HepG2 (cell line): ENCODE results near the gene RSPRY1. TPM values are rescaled to one million over a fixed set of nuclear protein-coding genes. Genes with fewer than 3 reads are reported as not detected.

Source experiments
- AHR ChIP-seq: IDR thresholded peaks from 2 replicates; pipeline ENCODE4 v1.6.1; 2018; ENCODE audit warnings: missing genetic modification reagents, missing compliant biosample characterization
- CC2D1A ChIP-seq: sonication (generic); formaldehyde crosslinking; IDR thresholded peaks from 2 replicates; pipeline ENCODE4 v1.8.1; 2023; ENCODE audit warnings: mild to moderate bottlenecking, missing genetic modification reagents
- EED ChIP-seq: sonication (generic); formaldehyde crosslinking; IDR thresholded peaks from 2 replicates; pipeline ENCODE4 v1.5.0; 2020; ENCODE audit warnings: mild to moderate bottlenecking, missing genetic modification reagents
- ESRRA ChIP-seq: sonication (generic); formaldehyde crosslinking; IDR thresholded peaks from 2 replicates; pipeline ENCODE4 v1.5.1; 2020; ENCODE audit warnings: mild to moderate bottlenecking, low read depth, missing genetic modification reagents
- GMEB2 ChIP-seq: IDR thresholded peaks from 2 replicates; pipeline ENCODE4 v1.6.1; 2016; ENCODE audit warnings: missing biosample characterization, missing genetic modification reagents, low read depth
- MAFF ChIP-seq: IDR thresholded peaks from 2 replicates; pipeline ENCODE4 v1.6.1; 2011; ENCODE audit warnings: low read depth, low read length, improper control_type of control experiment
- MAFK ChIP-seq, 2 experiments: IDR thresholded peaks in 1 of 2; conservative IDR thresholded peaks in 1 of 2; 2 replicates each; pipeline ENCODE4 v1.6.1; 2011; ENCODE audit warnings: improper control_type of control experiment in 2 of 2, low read length in 2 of 2
- MAZ ChIP-seq, 2 experiments: sonication (generic) in 1 of 2; formaldehyde crosslinking in 1 of 2; IDR thresholded peaks; 2 replicates each; pipeline versions ENCODE4 v1.5.0 to v1.6.1; 2012 to 2020; ENCODE audit warnings: low read depth in 2 of 2, mild to moderate bottlenecking in 2 of 2, borderline replicate concordance in 1 of 2, improper control_type of control experiment in 1 of 2, low read length in 1 of 2, missing genetic modification reagents in 1 of 2, moderate library complexity in 1 of 2
- PHB2 ChIP-seq: fragments of 450-650 bp; IDR thresholded peaks from 2 replicates; pipeline ENCODE4 v1.6.1; 2018; ENCODE audit not compliant: partially characterized antibody
- RARG ChIP-seq: sonication (generic); formaldehyde crosslinking; IDR thresholded peaks from 2 replicates; pipeline ENCODE4 v1.4.0; 2020; ENCODE audit warnings: low read depth, mild to moderate bottlenecking, missing genetic modification reagents
- RXRA ChIP-seq: sonication (generic); formaldehyde crosslinking; IDR thresholded peaks from 2 replicates; pipeline ENCODE4 v1.5.1; 2020; ENCODE audit warnings: missing genetic modification reagents
- TCF12 ChIP-seq, 2 experiments: fragments of 450-650 bp in 1 of 2; sonication (generic) in 1 of 2; formaldehyde crosslinking in 1 of 2; IDR thresholded peaks; 2 replicates each; pipeline versions ENCODE4 v1.6.1 to v1.8.0; 2017 to 2022; ENCODE audit warnings: antibody characterized with exemption in 1 of 2, mild to moderate bottlenecking in 1 of 2, missing genetic modification reagents in 1 of 2, moderate library complexity in 1 of 2
- TEAD2 ChIP-seq: sonication (generic); formaldehyde crosslinking; IDR thresholded peaks from 2 replicates; pipeline ENCODE4 v1.9.0; 2021; ENCODE audit warnings: missing genetic modification reagents
- TFDP2 ChIP-seq: sonication (generic); formaldehyde crosslinking; IDR thresholded peaks from 2 replicates; pipeline ENCODE4 v1.4.0; 2020; ENCODE audit warnings: missing genetic modification reagents
- ZBTB39 ChIP-seq: sonication (generic); formaldehyde crosslinking; IDR thresholded peaks from 2 replicates; pipeline ENCODE4 v1.5.0; 2020; ENCODE audit warnings: missing genetic modification reagents
- ZBTB43 ChIP-seq: sonication (generic); formaldehyde crosslinking; conservative IDR thresholded peaks from 2 replicates; pipeline ENCODE4 v1.4.0; 2020; ENCODE audit warnings: missing genetic modification reagents
- ZFP41 ChIP-seq: sonication (generic); formaldehyde crosslinking; IDR thresholded peaks from 2 replicates; pipeline ENCODE4 v1.4.0; 2020; ENCODE audit warnings: mild to moderate bottlenecking, missing genetic modification reagents, borderline replicate concordance
- ZNF263 ChIP-seq: sonication (generic); formaldehyde crosslinking; IDR thresholded peaks from 2 replicates; pipeline ENCODE4 v1.4.0; 2020; ENCODE audit warnings: missing genetic modification reagents
- ZNF292 ChIP-seq: sonication (generic); formaldehyde crosslinking; IDR thresholded peaks from 2 replicates; pipeline ENCODE4 v1.8.1; 2022; ENCODE audit warnings: mild to moderate bottlenecking, low read depth, missing genetic modification reagents, borderline replicate concordance
- ZNF317 ChIP-seq: sonication (generic); formaldehyde crosslinking; IDR thresholded peaks from 2 replicates; pipeline ENCODE4 v1.5.0; 2020; ENCODE audit warnings: mild to moderate bottlenecking, missing genetic modification reagents
- ZNF878 ChIP-seq: sonication (generic); formaldehyde crosslinking; IDR thresholded peaks from 2 replicates; pipeline ENCODE4 v1.8.1; 2023; ENCODE audit warnings: mild to moderate bottlenecking, missing genetic modification reagents, moderate library complexity
- polyA plus RNA-seq, 8 experiments: library from polyadenylated mRNA; depleted of rRNA in 3 of 8; stranded (reverse) in 7 of 8; unstranded in 1 of 8; fragments of >200 nt; fragmentation: Illumina TruSeq in 4 of 8; extraction: Trizol in 4 of 8; gene quantifications; 2 replicates each; pipeline versions ENCODE4 v1.2.1 to v1.2.3, GENCODE V29; 2011 to 2016; ENCODE audit warnings: low read depth in 4 of 8, missing spikeins in 1 of 8, mixed read lengths in 1 of 8; ENCODE audit not compliant: insufficient read depth in 1 of 8
- total RNA-seq, 5 experiments: library from RNA; depleted of rRNA; stranded (reverse); fragments of >200 nt; fragmentation: Illumina TruSeq; extraction: Trizol; gene quantifications; 2 replicates each; pipeline ENCODE4 v1.2.3, GENCODE V29; 2016; ENCODE audit warnings: low read depth in 1 of 5

RSPRY1 gene
- total and polyA plus RNA-seq, 2 of the 13 experiments (the other 11 are each of a cell fraction or from before 2014, with no cell fraction given) = 53.4 to 61.0 TPM

GRCh38 chr16:57185945-57186871 lies at the start of gene RSPRY1, which contains the start of gene PSME3IP1 (continued):
- TF ChIP-seq MAFK (conservative IDR thresholded peaks at IDR 0.05 in 1 of 2, IDR thresholded peaks at IDR 0.05 in 1 of 2; ENCODE audit: low read length in 2 of 2) = no peak
- TF ChIP-seq AHR = peak; percentile 86; the same call in 1 of the 2 replicates
- TF ChIP-seq RXRA (CRISPR knock-in tag) = peak; percentile 71; the same call in 1 of the 2 replicates
- 0 out of 2 replicates have a peak, but pooled peaks have one; percentile 49 for TF ChIP-seq ZBTB39 (CRISPR knock-in tag)
- TF ChIP-seq RARG (CRISPR knock-in tag) = peak; percentile 77; the same call in 1 of the 2 replicates
- TF ChIP-seq TCF12 (IDR thresholded peaks at IDR 0.05) = no peak
- TF ChIP-seq TCF12 (CRISPR knock-in tag; IDR thresholded peaks at IDR 0.05) = no peak
- TF ChIP-seq MAZ (IDR thresholded peaks at IDR 0.05; ENCODE audit: borderline replicate concordance, low read depth, low read length) = no peak
- peak; percentile 33; the same call in 1 of the 2 replicates for TF ChIP-seq MAZ (CRISPR knock-in tag; IDR thresholded peaks at IDR 0.05; ENCODE audit: low read depth)
- TF ChIP-seq ZFP41 (CRISPR knock-in tag) = peak; percentile 88
- no peak for TF ChIP-seq MAFF
- TF ChIP-seq ZNF292 (CRISPR knock-in tag) = peak; percentile 47
- TF ChIP-seq TFDP2 (CRISPR knock-in tag) = 0 out of 2 replicates have a peak, but pooled peaks have one; percentile 37
- no peak for TF ChIP-seq ZNF317 (CRISPR knock-in tag)
- no peak for TF ChIP-seq ESRRA
- TF ChIP-seq ZNF263 (CRISPR knock-in tag) = no peak; the same call in 1 of the 2 replicates
- TF ChIP-seq GMEB2 (CRISPR knock-in tag) = no peak
- TF ChIP-seq ZBTB43 = 0 out of 2 replicates have a peak, but pooled peaks have one; percentile 10
- no peak; the same call in none of the 2 replicates for TF ChIP-seq EED (CRISPR knock-in tag)
- no peak for TF ChIP-seq TEAD2 (CRISPR knock-in tag)
- TF ChIP-seq CC2D1A (CRISPR knock-in tag) = peak; percentile 58; the same call in 1 of the 2 replicates
- TF ChIP-seq PHB2 = no peak
- peak; percentile 60; the same call in 1 of the 2 replicates for TF ChIP-seq ZNF878 (CRISPR knock-in tag)
